Gastrocnemius medialis (tissue), 4 donors: ENCODE data around the gene ATP1A3. TPM values are rescaled to one million over a fixed set of nuclear protein-coding genes. Genes with fewer than 3 reads are reported as not detected.

Experiments used
- ATAC-seq, 2 donors: fragments of 150-250 bp; one replicate each; pipeline ENCODE4 v1.9.1; 2016
- DNase-seq, 2 donors: peaks; one replicate each; pipeline ENCODE4 v3.0.0-alpha.2; 2019
- H3K27ac ChIP-seq, 4 donors: fragments of 200-600 bp; sonication (generic); 1 replicate in 1 of 4; 2 replicates in 3 of 4; pipeline ENCODE4 v1.5.1; 2016 to 2018; ENCODE audit warnings: mild to moderate bottlenecking in 2 of 4, moderate library complexity in 1 of 4
- H3K27me3 ChIP-seq, 3 donors: fragments of 200-600 bp; sonication (generic) in 2 of 3; 1 replicate in 1 of 3; 2 replicates in 2 of 3; pipeline versions ENCODE4 v1.5.1 to v1.6.0; 2016 to 2019; ENCODE audit warnings: mild to moderate bottlenecking in 1 of 3, moderate library complexity in 1 of 3
- H3K36me3 ChIP-seq, 2 donors: fragments of 200-600 bp; sonication (generic) in 1 of 2; one replicate each; pipeline ENCODE4 v1.5.1; 2017 to 2018
- H3K4me1 ChIP-seq, 2 donors: fragments of 200-600 bp; sonication (generic) in 1 of 2; one replicate each; pipeline ENCODE4 v1.5.1; 2016 to 2017; ENCODE audit warnings: mild to moderate bottlenecking in 2 of 2
- H3K4me3 ChIP-seq, 4 donors: fragments of 200-600 bp; sonication (generic) in 3 of 4; 1 replicate in 1 of 4; 2 replicates in 3 of 4; pipeline ENCODE4 v1.5.1; 2016 to 2019; ENCODE audit warnings: mild to moderate bottlenecking in 2 of 4
- H3K9me3 ChIP-seq, 3 donors: fragments of 200-600 bp; sonication (generic) in 2 of 3; 1 replicate in 1 of 3; 2 replicates in 2 of 3; pipeline ENCODE4 v1.5.1; 2016 to 2019
- CTCF ChIP-seq, 5 experiments: fragments of 450-650 bp in 3 of 5; fragments of 200-600 bp in 2 of 5; sonication (generic) in 2 of 5; IDR thresholded peaks in 4 of 5; conservative IDR thresholded peaks in 1 of 5; 1 replicate in 4 of 5; 2 replicates in 1 of 5; pipeline ENCODE4 v1.5.1; 2016 to 2019; ENCODE audit warnings: antibody characterized with exemption in 5 of 5, mild to moderate bottlenecking in 3 of 5, moderate library complexity in 3 of 5
- POLR2A ChIP-seq, 2 donors: fragments of 450-650 bp; IDR thresholded peaks; one replicate each; pipeline ENCODE4 v1.6.1; 2017; ENCODE audit warnings: antibody characterized with exemption in 2 of 2, mild to moderate bottlenecking in 2 of 2, moderate library complexity in 2 of 2
- in situ Hi-C, 4 donors: fragments of 200-750 bp; cut with MboI; loops; one replicate each; pipeline versions ENCODE4 v1.15.0 to v1.8.0; 2017; ENCODE audit warnings: low sequenced_read_pairs in 4 of 4
- intact Hi-C: fragments of 100-400 bp; cut with DNase I; formaldehyde crosslinking; loops from one replicate; pipeline ENCODE4 v1.15.1; 2023; ENCODE audit warnings: low total_unique reads
- total RNA-seq, 4 donors: library from RNA; depleted of rRNA; stranded (reverse); fragments of >200 nt; gene quantifications; one replicate each; pipeline versions ENCODE4 v1.1.0 to v1.2.3, GENCODE V29; 2016

ATP1A3 gene
- total RNA-seq, 4 donors from 2014 or later = not detected

DNA sequence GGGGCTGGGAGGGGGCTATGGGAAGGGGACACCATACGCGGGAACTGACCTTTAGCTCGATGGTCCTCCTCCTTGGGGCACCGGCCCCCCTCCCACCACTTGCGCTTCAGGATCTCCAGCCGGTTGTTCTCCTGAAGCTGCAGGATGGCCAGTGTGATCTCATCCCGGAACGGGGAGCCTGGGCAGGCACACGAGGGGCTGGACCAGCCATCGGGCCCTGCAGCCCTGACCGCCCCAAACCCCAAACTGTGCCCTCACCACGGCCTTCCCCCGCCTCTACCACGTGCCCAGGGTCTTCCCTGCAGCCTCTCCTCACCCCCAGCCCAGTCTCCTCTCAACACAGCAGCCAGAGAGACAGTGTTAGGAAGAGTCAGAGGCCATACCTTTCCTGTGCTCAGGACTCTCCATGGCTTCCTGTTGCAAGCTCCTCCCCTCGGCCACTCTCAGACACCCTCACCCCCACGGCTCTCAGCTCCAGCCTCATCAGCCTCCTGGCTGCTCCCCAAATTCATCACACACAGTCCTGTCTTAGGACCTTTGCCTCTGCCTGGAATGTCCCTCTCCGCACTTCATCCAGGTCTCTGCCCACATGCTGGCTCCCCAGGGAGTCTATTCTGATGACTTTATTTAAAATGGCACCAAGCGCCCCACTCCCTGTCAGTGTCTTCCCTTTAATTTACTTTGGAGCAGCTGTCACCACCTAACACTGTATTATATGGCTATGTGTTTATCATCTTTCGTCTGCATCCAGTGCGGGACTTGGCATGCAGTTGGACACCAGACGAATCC lies 9.7 kb upstream of the ATP1A3 start:
- intact Hi-C loops (no loop called here), in situ Hi-C loops (no loop called here)
- TF ChIP-seq CTCF (IDR thresholded peaks at IDR 0.05 in 4 of 5, conservative IDR thresholded peaks at IDR 0.05 in 1 of 5) = no peak
- TF ChIP-seq POLR2A (IDR thresholded peaks at IDR 0.05) = no peak
- H3K4me3 ChIP-seq = no peak overlapping the region
- ATAC-seq (no peak), DNase-seq (no peak)
- H3K9me3 ChIP-seq = no peaks in the 10 kb centered on the region
- H3K4me1 ChIP-seq = peaks cover 0 to 2% of the 10 kb centered on the region in 2 donors
- peaks cover 21 to 29% (median 27%) of the 10 kb centered on the region in 3 donors for H3K27me3 ChIP-seq
- no peak overlapping the region for H3K27ac ChIP-seq
- no peaks in the 10 kb centered on the region for H3K36me3 ChIP-seq

DNA sequence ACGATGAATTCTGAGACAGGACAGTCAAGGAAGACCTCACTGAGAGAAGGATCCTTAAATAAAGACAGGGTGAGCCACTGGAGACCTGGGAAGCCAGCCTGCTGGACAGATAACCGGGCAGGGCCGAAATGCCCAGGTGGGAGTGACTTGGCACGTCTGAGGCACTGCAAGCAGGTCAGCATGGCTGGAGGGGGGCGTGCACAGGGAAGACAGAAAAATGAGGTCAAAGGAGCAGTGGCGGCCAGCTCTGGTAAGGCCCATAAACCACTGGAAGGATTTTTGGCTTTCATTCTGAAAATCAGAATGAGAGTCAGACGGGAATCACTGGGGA lies 5.8 kb upstream of the ATP1A3 start:
- Histone ChIP-seq H3K4me3 (no peak overlapping the region), H3K27me3 (peaks cover 52 to 62% (median 54%) of the 10 kb centered on the region in 3 donors), H3K36me3 (no peaks in the 10 kb centered on the region), H3K27ac (no peak overlapping the region), H3K9me3 (no peaks in the 10 kb centered on the region), H3K4me1 (peaks cover 0 to 3% of the 10 kb centered on the region in 2 donors)
- in situ Hi-C loops = no loop called here
- DNase-seq (no peak), ATAC-seq (no peak)
- intact Hi-C loops = loop anchor here (2.0 kb wide), 1 partner anchor 35 kb away; no protein-coding TSS in a partner anchor
- TF ChIP-seq CTCF (IDR thresholded peaks at IDR 0.05 in 4 of 5, conservative IDR thresholded peaks at IDR 0.05 in 1 of 5) = no peak
- TF ChIP-seq POLR2A (IDR thresholded peaks at IDR 0.05) = no peak

DNA sequence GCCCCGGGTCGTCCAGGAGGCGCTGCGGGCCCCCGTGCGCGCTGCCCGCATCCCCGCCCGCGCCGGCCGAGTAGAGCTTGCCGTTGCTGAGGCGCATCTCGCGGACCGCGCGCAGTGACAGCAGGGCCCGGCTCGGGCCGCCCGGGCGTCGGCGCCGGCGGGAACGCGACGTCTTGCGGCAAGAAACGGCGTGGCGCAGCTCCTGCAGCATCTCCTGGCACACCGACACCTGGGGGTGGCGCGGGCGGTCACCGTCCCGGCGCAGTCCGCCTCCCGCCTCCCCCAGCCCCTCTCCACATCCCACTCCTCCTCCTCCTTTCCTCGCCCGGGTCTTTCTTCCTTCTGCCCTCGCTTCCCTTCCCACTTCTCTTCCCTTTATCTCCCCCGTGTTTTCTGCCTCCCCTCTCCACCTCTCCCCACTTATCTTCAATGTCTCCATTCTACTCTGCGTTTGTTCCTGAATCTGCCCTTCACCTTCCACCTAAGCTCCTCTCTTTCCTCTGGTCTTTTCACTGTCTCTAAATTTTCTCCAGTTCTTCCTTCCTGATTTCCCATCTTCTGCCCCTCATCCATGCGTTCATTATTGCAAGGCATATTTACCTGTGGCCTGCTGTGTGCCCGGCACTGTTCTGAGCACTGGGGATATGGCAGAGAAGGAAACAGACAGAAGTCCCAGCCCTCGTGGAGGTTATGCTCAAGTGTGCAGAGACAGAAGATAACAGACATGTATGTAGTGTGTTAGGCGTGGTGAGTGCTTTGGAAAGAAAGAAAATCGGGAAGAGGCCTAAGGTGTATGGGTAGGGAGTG lies 5.2 kb upstream of the ATP1A3 start:
- no peak for TF ChIP-seq CTCF (IDR thresholded peaks at IDR 0.05 in 4 of 5, conservative IDR thresholded peaks at IDR 0.05 in 1 of 5)
- TF ChIP-seq POLR2A (IDR thresholded peaks at IDR 0.05) = no peak
- H3K4me1 ChIP-seq = peaks cover 0 to 3% of the 10 kb centered on the region in 2 donors
- H3K4me3 ChIP-seq = no peak overlapping the region
- no peak for DNase-seq
- H3K9me3 ChIP-seq = no peaks in the 10 kb centered on the region
- H3K27me3 ChIP-seq = peaks cover 54 to 68% (median 56%) of the 10 kb centered on the region in 3 donors
- no peak for ATAC-seq
- intact Hi-C loops (loop anchor here (2.0 kb wide), 1 partner anchor 36 kb away; no protein-coding TSS in a partner anchor), in situ Hi-C loops (no loop called here)
- no peak overlapping the region for H3K27ac ChIP-seq
- no peaks in the 10 kb centered on the region for H3K36me3 ChIP-seq

GRCh38 chr19:41998246-41999020 lies 4.4 kb upstream of the ATP1A3 start:
- in situ Hi-C loops = no loop called here
- TF ChIP-seq CTCF (IDR thresholded peaks at IDR 0.05 in 4 of 5, conservative IDR thresholded peaks at IDR 0.05 in 1 of 5) = peak; percentile 42 to 54 (median 48)
- TF ChIP-seq POLR2A (IDR thresholded peaks at IDR 0.05) = no peak

More at GRCh38 chr19:41998246-41999020, 4.4 kb upstream of the ATP1A3 start:
- no peak overlapping the region for H3K4me3 ChIP-seq
- peaks cover 0 to 8% of the 10 kb centered on the region in 2 donors for H3K4me1 ChIP-seq
- H3K36me3 ChIP-seq = no peaks in the 10 kb centered on the region
- intact Hi-C loops = loop anchor here (1.0 to 2.0 kb wide), 2 partner anchors 36 to 94 kb away; no protein-coding TSS in a partner anchor
- peak in 1 of 2 donors; percentile 29 for ATAC-seq
- H3K9me3 ChIP-seq = no peaks in the 10 kb centered on the region
- DNase-seq = no peak
- peaks cover 61 to 76% (median 61%) of the 10 kb centered on the region in 3 donors for H3K27me3 ChIP-seq
- H3K27ac ChIP-seq = no peak overlapping the region
